Measurements from ENCODE around the gene STX1A.

The STX1A gene

GRCh38 chr7:73700581-73701134 is 18.8 kb downstream of the STX1A start:
- H3K4me1 ChIP-seq (ENCODE audit: insufficient read depth, low read length), result no peaks in the 10 kb centered on the region
- H2AFZ ChIP-seq (ENCODE audit: low read depth, low read length), result no peak overlapping the region
- H3K36me3 ChIP-seq (ENCODE audit: insufficient read depth, low read length), result peaks cover 53% of the 10 kb centered on the region
- no peak overlapping the region for H3K4me3 ChIP-seq (ENCODE audit: low read length)
- no peaks in the 10 kb centered on the region for H3K9me3 ChIP-seq (ENCODE audit: low read length)
- no peaks in the 10 kb centered on the region for H3K27me3 ChIP-seq (ENCODE audit: insufficient read depth, low read length)

- Histone ChIP-seq H3K4me3 (ENCODE audit: low read length) (no peak overlapping the region), H3K36me3 (ENCODE audit: insufficient read depth, low read length) (peaks cover 57% of the 10 kb centered on the region), H3K9me3 (ENCODE audit: low read length) (no peaks in the 10 kb centered on the region)
Measured at GRCh38 chr7:73700069-73700423, 19.4 kb downstream of the STX1A start.

GRCh38 chr7:73699370-73700068 is 19.9 kb downstream of the STX1A start:
- Histone ChIP-seq H3K27me3 (ENCODE audit: insufficient read depth, low read length) (no peaks in the 10 kb centered on the region), H3K4me1 (ENCODE audit: insufficient read depth, low read length) (no peaks in the 10 kb centered on the region), H2AFZ (ENCODE audit: low read depth, low read length) (no peak overlapping the region), H3K4me3 (ENCODE audit: low read length) (no peak overlapping the region), H3K9me3 (ENCODE audit: low read length) (no peaks in the 10 kb centered on the region), H3K36me3 (ENCODE audit: insufficient read depth, low read length) (peaks cover 58% of the 10 kb centered on the region)

More at GRCh38 chr7:73700069-73700423, 19.4 kb downstream of the STX1A start:
- Histone ChIP-seq H3K4me1 (ENCODE audit: insufficient read depth, low read length) (no peaks in the 10 kb centered on the region), H3K27me3 (ENCODE audit: insufficient read depth, low read length) (no peaks in the 10 kb centered on the region), H2AFZ (ENCODE audit: low read depth, low read length) (no peak overlapping the region)

- Histone ChIP-seq H3K27me3 (ENCODE audit: insufficient read depth, low read length) (no peaks in the 10 kb centered on the region), H3K4me1 (ENCODE audit: insufficient read depth, low read length) (no peaks in the 10 kb centered on the region), H2AFZ (ENCODE audit: low read depth, low read length) (no peak overlapping the region), H3K36me3 (ENCODE audit: insufficient read depth, low read length) (peaks cover 69% of the 10 kb centered on the region), H3K9me3 (ENCODE audit: low read length) (no peaks in the 10 kb centered on the region), H3K4me3 (ENCODE audit: low read length) (no peak overlapping the region)
Measured at GRCh38 chr7:73698410-73698809, 21.1 kb downstream of the STX1A start.

- H3K4me1 ChIP-seq (ENCODE audit: insufficient read depth, low read length), result no peaks in the 10 kb centered on the region
- H3K4me3 ChIP-seq (ENCODE audit: low read length), result no peak overlapping the region
- no peaks in the 10 kb centered on the region for H3K27me3 ChIP-seq (ENCODE audit: insufficient read depth, low read length)
- peaks cover 81% of the 10 kb centered on the region for H3K36me3 ChIP-seq (ENCODE audit: insufficient read depth, low read length)
- no peak overlapping the region for H2AFZ ChIP-seq (ENCODE audit: low read depth, low read length)
- no peaks in the 10 kb centered on the region for H3K9me3 ChIP-seq (ENCODE audit: low read length)
Measured at GRCh38 chr7:73696372-73696771, 23.1 kb downstream of the STX1A start.

GRCh38 chr7:73690646-73691045 is 28.8 kb downstream of the STX1A start:
- H3K4me3 ChIP-seq (ENCODE audit: low read length), result no peak overlapping the region
- H3K36me3 ChIP-seq (ENCODE audit: insufficient read depth, low read length), result peaks cover 79% of the 10 kb centered on the region
- H2AFZ ChIP-seq (ENCODE audit: low read depth, low read length), result no peak overlapping the region
- no peaks in the 10 kb centered on the region for H3K4me1 ChIP-seq (ENCODE audit: insufficient read depth, low read length)
- H3K9me3 ChIP-seq (ENCODE audit: low read length), result no peaks in the 10 kb centered on the region
- no peaks in the 10 kb centered on the region for H3K27me3 ChIP-seq (ENCODE audit: insufficient read depth, low read length)

- H3K36me3 ChIP-seq (ENCODE audit: insufficient read depth, low read length), result peaks cover 60% of the 10 kb centered on the region
- no peak overlapping the region for H3K4me3 ChIP-seq (ENCODE audit: low read length)
- H3K4me1 ChIP-seq (ENCODE audit: insufficient read depth, low read length), result peaks cover 6% of the 10 kb centered on the region
- no peak overlapping the region for H2AFZ ChIP-seq (ENCODE audit: low read depth, low read length)
- H3K27me3 ChIP-seq (ENCODE audit: insufficient read depth, low read length), result no peaks in the 10 kb centered on the region
- H3K9me3 ChIP-seq (ENCODE audit: low read length), result no peaks in the 10 kb centered on the region
Measured at GRCh38 chr7:73688288-73688687, 31.2 kb downstream of the STX1A start.

GRCh38 chr7:73685311-73685710 is 34.2 kb downstream of the STX1A start:
- H3K4me3 ChIP-seq (ENCODE audit: low read length), result no peak overlapping the region
- H3K4me1 ChIP-seq (ENCODE audit: insufficient read depth, low read length), result peaks cover 29% of the 10 kb centered on the region
- no peaks in the 10 kb centered on the region for H3K9me3 ChIP-seq (ENCODE audit: low read length)
- peaks cover 35% of the 10 kb centered on the region for H3K36me3 ChIP-seq (ENCODE audit: insufficient read depth, low read length)
- no peak overlapping the region for H2AFZ ChIP-seq (ENCODE audit: low read depth, low read length)
- no peaks in the 10 kb centered on the region for H3K27me3 ChIP-seq (ENCODE audit: insufficient read depth, low read length)

- peak overlapping the region; percentile 77 for H3K4me3 ChIP-seq (ENCODE audit: low read length)
- H3K4me1 ChIP-seq (ENCODE audit: insufficient read depth, low read length), result peaks cover 30% of the 10 kb centered on the region
- H3K27me3 ChIP-seq (ENCODE audit: insufficient read depth, low read length), result no peaks in the 10 kb centered on the region
- peaks cover 29% of the 10 kb centered on the region for H3K36me3 ChIP-seq (ENCODE audit: insufficient read depth, low read length)
- no peaks in the 10 kb centered on the region for H3K9me3 ChIP-seq (ENCODE audit: low read length)
- peak overlapping the region; percentile 8 for H2AFZ ChIP-seq (ENCODE audit: low read depth, low read length)
Measured at GRCh38 chr7:73683788-73684693, 35.4 kb downstream of the STX1A start.

GRCh38 chr7:73683056-73683787 is 36.2 kb downstream of the STX1A start, which contains the start of the genes BUD23 and DNAJC30:
TSS of gene BUD23 (plus strand) at chr7:73683597. CDS start at chr7:73683626, 29 bp downstream.
TSS of gene DNAJC30 (minus strand) at chr7:73683453. CDS start at chr7:73683423, 30 bp downstream.
- Histone ChIP-seq H3K4me3 (ENCODE audit: low read length) (peak within 1 kb of the TSS; percentile 77), H3K4me1 (ENCODE audit: insufficient read depth, low read length) (peaks cover 30% of the 10 kb centered on the region), H3K27me3 (ENCODE audit: insufficient read depth, low read length) (no peaks in the 10 kb centered on the region), H3K36me3 (ENCODE audit: insufficient read depth, low read length) (peaks cover 28% of the 10 kb centered on the region), H3K9me3 (ENCODE audit: low read length) (peaks cover 3% of the 10 kb centered on the region), H2AFZ (ENCODE audit: low read depth, low read length) (peak within 1 kb of the TSS; percentile 8)

- H3K9me3 ChIP-seq (ENCODE audit: low read length), result peaks cover 5% of the 10 kb centered on the region
- H3K4me3 ChIP-seq (ENCODE audit: low read length), result peak overlapping the region; percentile 77
- H2AFZ ChIP-seq (ENCODE audit: low read depth, low read length), result no peak overlapping the region
- H3K4me1 ChIP-seq (ENCODE audit: insufficient read depth, low read length), result peaks cover 30% of the 10 kb centered on the region
- no peaks in the 10 kb centered on the region for H3K27me3 ChIP-seq (ENCODE audit: insufficient read depth, low read length)
- peaks cover 30% of the 10 kb centered on the region for H3K36me3 ChIP-seq (ENCODE audit: insufficient read depth, low read length)
Measured at GRCh38 chr7:73682745-73683055, 36.8 kb downstream of the STX1A start.

GRCh38 chr7:73681031-73681430 is 38.4 kb downstream of the STX1A start:
- H3K9me3 ChIP-seq (ENCODE audit: low read length), result peaks cover 5% of the 10 kb centered on the region
- peaks cover 16% of the 10 kb centered on the region for H3K36me3 ChIP-seq (ENCODE audit: insufficient read depth, low read length)
- peaks cover 30% of the 10 kb centered on the region for H3K4me1 ChIP-seq (ENCODE audit: insufficient read depth, low read length)
- peak overlapping the region; percentile 77 for H3K4me3 ChIP-seq (ENCODE audit: low read length)
- no peaks in the 10 kb centered on the region for H3K27me3 ChIP-seq (ENCODE audit: insufficient read depth, low read length)
- no peak overlapping the region for H2AFZ ChIP-seq (ENCODE audit: low read depth, low read length)
